B cell (primary cell): ENCODE results near the gene RUFY1.
"Not testable (repeated sequence)": the region's sequence is repeated elsewhere in the genome, so short reads cannot be mapped to it uniquely, and the experiment has no call there.

Experiments used
- CTCF ChIP-seq: fragments of 200-600 bp; IDR thresholded peaks from one replicate; pipeline ENCODE4 v1.8.0; 2022; ENCODE audit warnings: antibody characterized with exemption, mild to moderate bottlenecking
- EZH2 ChIP-seq: IDR thresholded peaks from 2 replicates; pipeline ENCODE4 v1.6.1; 2012; ENCODE audit warnings: borderline replicate concordance, low read depth, mild to moderate bottlenecking, moderate library complexity, low read length; ENCODE audit not compliant: insufficient read depth, poor library complexity, severe bottlenecking

GRCh38 chr5:179642626-179643025, 92.3 kb downstream of the RUFY1 start:
- not testable (repeated sequence) for TF ChIP-seq CTCF, EZH2
